Kidney (tissue), 14 donors: ENCODE data around the gene HP. TPM values are rescaled to one million over a fixed set of nuclear protein-coding genes. Genes with fewer than 3 reads are reported as not detected.
"Not testable (repeated sequence)": the region's sequence is repeated elsewhere in the genome, so short reads cannot be mapped to it uniquely, and the experiment has no call there.

Source experiments
- DNase-seq, 5 donors: peaks; one replicate each; pipeline ENCODE4 v3.0.0-alpha.2; 2013 to 2020
- FAIRE-seq: peaks from 2 replicates; lab custom pipeline; 2012; peaks lifted over from hg19 to GRCh38; lab: Jason Lieb, UNC
- H3K27ac ChIP-seq, 2 donors: one replicate each; pipeline ENCODE4 v1.7.0; 2013; ENCODE audit warnings: low read depth in 2 of 2, low read length in 2 of 2, inconsistent platforms in 1 of 2
- H3K27me3 ChIP-seq: one replicate; pipeline ENCODE4 v1.7.1; 2013; ENCODE audit warnings: low read length, inconsistent platforms; ENCODE audit not compliant: control insufficient read depth, insufficient read depth
- H3K36me3 ChIP-seq, 3 donors: one replicate each; pipeline versions ENCODE4 v1.7.0 to v1.7.1; 2013; ENCODE audit warnings: low read length in 3 of 3, control low read depth in 1 of 3, inconsistent platforms in 1 of 3; ENCODE audit not compliant: insufficient read depth in 3 of 3, control insufficient read depth in 2 of 3
- H3K4me1 ChIP-seq, 3 donors: one replicate each; pipeline versions ENCODE4 v1.7.0 to v1.7.1; 2013; ENCODE audit warnings: low read length in 3 of 3, inconsistent platforms in 1 of 3, low read depth in 1 of 3; ENCODE audit not compliant: control insufficient read depth in 2 of 3, insufficient read depth in 2 of 3
- H3K4me3 ChIP-seq, 3 donors: one replicate each; pipeline versions ENCODE4 v1.7.0 to v1.8.1; 2013; ENCODE audit warnings: low read length in 3 of 3, control low read depth in 1 of 3, inconsistent platforms in 1 of 3
- H3K9ac ChIP-seq, 3 donors: one replicate each; pipeline versions ENCODE4 v1.7.0 to v1.7.1; 2013; ENCODE audit warnings: low read length in 3 of 3, control low read depth in 1 of 3, inconsistent platforms in 1 of 3
- H3K9me3 ChIP-seq, 3 donors: one replicate each; pipeline versions ENCODE4 v1.7.0 to v1.7.1; 2013; ENCODE audit warnings: low read length in 3 of 3, control low read depth in 1 of 3, inconsistent platforms in 1 of 3; ENCODE audit not compliant: control insufficient read depth in 2 of 3, insufficient read depth in 1 of 3
- CTCF ChIP-seq: IDR thresholded peaks from 3 replicates; pipeline ENCODE4 v1.5.1; 2012; ENCODE audit warnings: mild to moderate bottlenecking, moderate library complexity, borderline replicate concordance; ENCODE audit not compliant: insufficient read depth; ENCODE audit errors: extremely low read depth
- intact Hi-C: fragments of 100-400 bp; cut with DNase I; formaldehyde crosslinking; loops from one replicate; pipeline ENCODE4 v1.11.1; 2022
- polyA plus RNA-seq: library from polyadenylated mRNA; stranded (reverse); fragments of 350-450 nt; fragmentation: Illumina TruSeq; extraction: RNeasy Lipid Tissue Mini Kit (QIAGEN cat#74804); gene quantifications from one replicate; pipeline ENCODE4 v1.2.3, GENCODE V29; 2014; ENCODE audit warnings: low read depth, low replicate concordance; ENCODE audit not compliant: insufficient read depth
- total RNA-seq: library from RNA; stranded (reverse); fragmentation: NEBNext Ultra II Directional; extraction: Animal tissue kit (Norgen Biotek cat#: 25700); gene quantifications from one replicate; pipeline ENCODE4 v1.2.1, GENCODE V29; 2021
- donor health status: control.
- donor health status: control.
- donor health status: control.
- donor health status: control.
- donor health status: control.
- donor health status: DM: yes; HTN: yes; CAD: no.
- donor health status: Normal renal cell carcinoma (clear cell type).

Gene HP
- total and polyA plus RNA-seq, 2 donors from 2014 or later: 41.4 to 73.9 TPM

- DNase-seq: no peak
- Histone ChIP-seq H3K27ac (no peak overlapping the region), H3K36me3 (no peaks in the 10 kb centered on the region), H3K27me3 (no peaks in the 10 kb centered on the region), H3K9ac (no peak overlapping the region), H3K4me1 (no peaks in the 10 kb centered on the region), H3K9me3 (no peaks in the 10 kb centered on the region), H3K4me3 (no peak overlapping the region)
- TF ChIP-seq CTCF: no peak
- intact Hi-C loops: no loop called here
- no peak for FAIRE-seq
Measured at GRCh38 chr16:72068930-72069329, 14.6 kb downstream of the HP start.

- no peak overlapping the region for H3K9ac ChIP-seq
- FAIRE-seq (no peak), DNase-seq (peak in 1 of 5 donors; percentile 8)
- H3K4me3 ChIP-seq: no peak overlapping the region
- no peak for TF ChIP-seq CTCF
- intact Hi-C loops: no loop called here
- H3K9me3 ChIP-seq: no peaks in the 10 kb centered on the region
- no peaks in the 10 kb centered on the region for H3K4me1 ChIP-seq
- no peaks in the 10 kb centered on the region for H3K36me3 ChIP-seq
- H3K27ac ChIP-seq: no peak overlapping the region
- no peaks in the 10 kb centered on the region for H3K27me3 ChIP-seq
Measured at GRCh38 chr16:72072514-72073342, 18.4 kb downstream of the HP start.

GRCh38 chr16:72073560-72074230, 19.4 kb downstream of the HP start:
- FAIRE-seq (no peak), DNase-seq (no peak)
- intact Hi-C loops: no loop called here
- Histone ChIP-seq H3K9ac (no peak overlapping the region), H3K27ac (no peak overlapping the region), H3K36me3 (no peaks in the 10 kb centered on the region), H3K9me3 (no peaks in the 10 kb centered on the region), H3K4me3 (no peak overlapping the region), H3K4me1 (no peaks in the 10 kb centered on the region), H3K27me3 (no peaks in the 10 kb centered on the region)
- no peak for TF ChIP-seq CTCF

GRCh38 chr16:72075067-72075466, 20.8 kb downstream of the HP start:
- H3K9me3 ChIP-seq, FAIRE-seq: not testable (repeated sequence)

GRCh38 chr16:72076991-72077706, 22.8 kb downstream of the HP start:
- intact Hi-C loops, FAIRE-seq, H3K27ac ChIP-seq, H3K27me3 ChIP-seq, H3K9me3 ChIP-seq, H3K4me3 ChIP-seq, H3K9ac ChIP-seq, H3K36me3 ChIP-seq, H3K4me1 ChIP-seq, DNase-seq: not testable (repeated sequence)

More at GRCh38 chr16:72075067-72075466, 20.8 kb downstream of the HP start:
- intact Hi-C loops, H3K9ac ChIP-seq, H3K27me3 ChIP-seq, DNase-seq, H3K4me3 ChIP-seq, H3K36me3 ChIP-seq, H3K4me1 ChIP-seq, H3K27ac ChIP-seq: not testable (repeated sequence)
